GM18505 (cell line): ENCODE results near the gene IL26.

Experiments
- ATAC-seq: cut with Tn5 transposase; IDR thresholded peaks from one replicate; pipeline ENCODE4 v1.9.1; 2021; ENCODE audit not compliant: unreplicated experiment
- POLR2A ChIP-seq: IDR thresholded peaks from 4 replicates; pipeline ENCODE4 v1.6.1; 2011; ENCODE audit warnings: borderline replicate concordance; ENCODE audit not compliant: insufficient read depth, insufficient read length; ENCODE audit errors: extremely low read depth

IL26 gene, protein sequence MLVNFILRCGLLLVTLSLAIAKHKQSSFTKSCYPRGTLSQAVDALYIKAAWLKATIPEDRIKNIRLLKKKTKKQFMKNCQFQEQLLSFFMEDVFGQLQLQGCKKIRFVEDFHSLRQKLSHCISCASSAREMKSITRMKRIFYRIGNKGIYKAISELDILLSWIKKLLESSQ

DNA sequence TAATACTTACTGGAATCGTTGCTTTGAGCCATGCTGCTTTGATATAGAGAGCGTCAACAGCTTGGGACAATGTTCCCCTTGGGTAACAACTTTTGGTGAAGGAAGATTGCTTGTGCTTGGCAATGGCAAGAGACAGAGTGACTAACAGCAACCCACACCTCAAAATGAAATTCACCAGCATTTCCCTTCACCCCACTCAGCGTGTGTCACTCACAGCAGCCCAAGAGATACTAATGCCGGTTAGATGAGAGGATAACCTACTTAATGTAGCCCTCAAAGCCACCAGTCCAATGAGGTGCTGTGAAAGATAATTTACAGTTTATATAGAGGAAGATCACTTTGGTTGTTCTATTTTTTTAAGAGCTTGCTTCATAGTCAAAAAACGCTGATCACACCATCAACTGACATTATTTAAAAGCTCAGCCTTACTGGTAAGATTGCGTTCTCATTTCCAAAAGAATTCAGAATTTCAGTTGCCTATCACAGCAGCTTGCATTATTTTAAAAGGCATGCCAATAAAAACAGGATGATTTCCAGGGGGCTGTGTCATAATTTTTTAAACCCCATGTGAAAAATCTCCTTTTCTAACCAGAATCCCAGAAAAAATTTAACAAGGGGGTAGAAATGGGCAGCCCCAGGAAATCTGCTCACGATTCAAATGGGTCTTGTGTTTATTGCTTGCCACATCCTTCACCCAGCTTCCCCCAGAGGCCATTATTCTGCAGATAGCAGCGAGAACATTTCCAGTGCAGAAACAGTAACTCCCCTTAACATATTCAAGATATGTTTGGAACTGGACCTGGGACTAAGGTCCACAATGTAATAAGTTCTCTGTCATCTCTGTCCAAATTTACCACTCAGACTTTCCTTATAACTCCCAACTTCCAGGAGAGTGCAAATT lies at the start of gene IL26:
Gene IL26 (minus strand): TSS at position 235 of the 901 bp plus-strand sequence. CDS start 54 bp downstream, at position 181.
- no peak for ATAC-seq
- TF ChIP-seq POLR2A = no peak

DNA sequence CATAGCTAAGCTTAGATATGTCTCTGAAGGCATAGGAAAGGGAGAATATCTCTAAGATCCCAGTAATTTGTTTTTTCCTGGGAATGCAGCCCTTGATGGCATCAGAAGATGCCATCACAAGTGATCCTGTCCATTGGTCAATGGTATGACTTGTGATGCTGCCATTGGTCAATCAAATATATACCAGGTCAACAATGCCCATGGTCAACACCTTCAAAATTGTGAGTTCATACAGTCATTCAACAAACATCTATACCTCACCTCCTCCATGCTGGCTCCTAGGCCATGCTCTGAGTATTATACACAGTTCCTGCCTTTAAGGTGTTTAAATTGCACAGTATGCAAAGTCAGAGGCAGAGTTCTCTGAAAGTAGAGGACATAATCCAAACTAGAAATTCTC lies 47.1 kb upstream of the IL26 start:
- TF ChIP-seq POLR2A = no peak
- no peak for ATAC-seq

DNA sequence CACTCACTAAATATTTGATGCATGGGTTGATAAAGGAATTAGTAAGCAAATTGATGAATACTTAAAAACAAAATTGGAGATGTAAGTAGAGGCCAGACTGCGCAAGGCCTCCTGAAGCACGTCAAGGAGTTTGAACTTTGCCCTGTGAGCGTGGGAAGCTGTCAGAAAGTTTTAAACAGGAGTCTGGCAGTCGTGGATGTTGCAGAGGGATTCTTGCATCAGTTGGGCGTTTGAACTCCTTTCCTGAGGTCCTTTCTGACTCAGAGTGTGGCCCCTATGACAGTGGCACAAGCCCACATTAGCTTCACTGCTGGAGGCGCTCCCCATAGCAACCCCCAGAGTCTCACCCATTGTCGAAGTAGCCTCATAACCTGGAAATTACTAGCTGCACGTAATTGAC lies 45.7 kb upstream of the IL26 start:
- ATAC-seq = no peak
- no peak for TF ChIP-seq POLR2A

DNA sequence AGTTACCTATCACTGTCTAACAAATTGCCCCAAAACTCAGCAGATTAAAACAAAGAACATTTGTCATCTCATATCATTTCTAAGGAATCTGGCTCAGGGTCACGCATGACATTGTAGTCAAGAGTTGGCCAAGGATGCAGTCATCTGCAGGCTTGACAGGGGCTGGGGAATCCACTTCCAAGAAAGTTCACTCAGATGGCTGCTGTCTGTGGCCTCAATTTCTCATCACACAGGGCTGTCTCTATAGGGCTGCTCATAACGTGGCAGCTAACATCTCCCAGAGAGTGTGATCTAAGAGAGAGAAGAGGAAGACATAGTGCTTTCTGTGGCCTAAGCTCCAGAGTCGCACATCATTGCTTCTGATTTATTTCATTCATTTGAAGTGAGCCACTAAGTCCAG lies 44.7 kb upstream of the IL26 start:
- ATAC-seq = no peak
- no peak for TF ChIP-seq POLR2A

DNA sequence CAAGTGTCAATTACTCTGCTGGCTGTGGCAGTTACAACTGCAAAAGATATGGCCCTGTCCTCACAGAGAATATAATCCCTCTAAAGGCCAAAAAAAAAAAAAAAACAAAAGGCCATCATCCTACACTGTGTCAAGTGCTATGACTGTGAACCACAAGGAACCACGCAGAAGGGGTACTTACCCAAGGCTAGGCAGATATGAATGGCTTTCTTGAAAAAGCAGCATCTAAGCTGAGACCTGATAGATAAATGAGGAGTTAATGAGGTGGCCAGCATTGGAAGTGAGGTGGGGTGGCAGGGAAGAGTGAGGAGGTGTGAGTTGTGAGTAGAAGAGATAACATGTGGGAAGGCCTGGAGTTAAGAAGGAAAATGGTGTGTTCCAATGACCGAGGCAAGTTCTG lies 44.2 kb upstream of the IL26 start:
- no peak for ATAC-seq
- no peak for TF ChIP-seq POLR2A

DNA sequence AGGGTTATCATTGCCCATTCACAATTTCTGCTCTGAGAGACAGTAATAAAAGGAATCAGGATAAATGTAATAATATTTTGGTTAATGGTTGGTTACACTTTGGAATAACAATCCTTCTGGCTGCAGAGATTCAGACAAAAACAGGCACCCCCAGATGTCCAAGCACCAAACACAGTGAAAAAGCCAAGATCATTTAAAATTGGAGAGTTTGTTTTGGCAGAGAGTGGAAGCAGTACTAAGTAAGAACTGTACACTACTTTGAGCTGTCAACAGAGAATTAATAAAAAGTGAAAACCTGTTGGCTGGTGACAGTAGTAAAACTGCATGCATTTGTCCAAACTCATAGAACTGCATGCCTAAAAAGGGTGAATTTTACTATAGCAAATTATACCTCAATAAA lies 43.4 kb upstream of the IL26 start:
- TF ChIP-seq POLR2A = no peak
- ATAC-seq = no peak

DNA sequence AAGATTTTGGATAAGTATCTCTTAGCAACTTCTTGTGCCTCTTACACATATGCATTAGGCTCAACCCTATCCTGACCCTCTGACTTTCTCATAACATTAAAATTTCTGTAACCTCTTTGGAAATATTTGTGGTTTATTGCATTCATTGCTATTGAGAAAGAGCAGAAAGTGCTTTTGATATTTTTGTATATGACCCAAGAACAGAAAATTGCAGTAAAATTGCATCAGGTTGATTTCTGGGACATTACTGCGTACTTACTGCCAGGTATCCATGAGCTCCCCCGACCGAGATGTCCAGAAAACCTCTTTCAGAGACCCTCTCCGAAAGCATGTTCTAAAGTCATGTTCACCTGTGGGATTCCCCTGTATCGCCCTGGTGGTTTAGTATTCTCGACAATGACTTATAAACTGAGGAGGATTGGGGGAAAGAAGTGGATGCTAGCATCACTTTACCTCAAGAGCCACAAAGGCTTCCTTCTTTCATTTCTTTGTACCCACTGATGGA lies 42.3 kb upstream of the IL26 start:
- ATAC-seq = no peak
- TF ChIP-seq POLR2A = no peak

DNA sequence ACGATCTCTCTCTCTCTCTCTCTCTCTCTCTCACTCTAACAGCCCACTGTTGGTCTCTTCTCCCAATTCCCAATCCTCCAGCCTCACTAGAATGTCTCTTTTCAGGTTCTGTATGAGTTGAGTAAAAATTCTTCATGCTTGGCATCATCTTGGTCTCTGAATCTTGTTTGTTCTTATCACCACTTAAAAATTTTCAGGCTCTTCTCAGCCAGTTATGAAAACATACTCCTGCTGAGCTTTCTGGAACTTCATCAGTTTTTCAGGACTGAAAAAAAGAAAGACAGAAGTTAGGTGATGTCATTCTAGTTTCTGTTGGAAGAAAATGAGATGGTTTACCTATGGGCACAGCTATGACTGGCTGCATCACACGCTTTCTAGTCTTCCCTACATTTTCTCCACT lies 39.2 kb upstream of the IL26 start:
- no peak for TF ChIP-seq POLR2A
- ATAC-seq = no peak

DNA sequence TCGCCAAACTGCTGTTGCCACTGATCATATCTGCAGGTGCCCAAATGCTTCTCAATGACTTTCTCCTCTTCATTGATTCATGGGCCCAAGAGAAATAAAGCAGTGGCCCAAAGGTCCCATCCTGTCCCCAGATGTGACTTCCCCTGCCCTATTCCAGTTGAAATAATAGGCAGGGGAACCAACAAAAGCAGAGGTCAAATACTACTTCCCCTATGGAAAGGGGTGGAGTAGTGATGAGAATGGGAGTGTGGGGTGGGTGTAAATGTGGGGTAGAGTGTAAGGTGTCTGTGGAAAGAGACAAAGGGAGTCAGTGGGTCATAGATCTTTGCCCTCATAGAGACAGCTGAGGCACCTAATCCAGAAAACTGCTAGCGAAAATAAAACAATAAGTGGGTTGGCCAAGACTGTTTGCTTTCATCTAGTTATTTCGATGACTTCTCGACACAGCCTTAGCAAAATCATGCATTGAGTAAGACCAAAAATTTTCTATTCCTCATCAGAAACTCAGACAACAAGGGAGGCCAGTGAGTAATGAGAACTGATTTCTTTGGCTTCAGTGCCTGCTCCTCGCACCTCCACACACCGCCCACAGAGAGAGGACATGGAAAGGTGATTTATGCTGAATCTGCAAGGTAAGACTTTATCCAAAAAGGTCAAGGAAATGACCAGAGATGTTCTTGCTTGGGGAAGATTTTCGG lies 38.7 kb upstream of the IL26 start:
- no peak for ATAC-seq
- no peak for TF ChIP-seq POLR2A

DNA sequence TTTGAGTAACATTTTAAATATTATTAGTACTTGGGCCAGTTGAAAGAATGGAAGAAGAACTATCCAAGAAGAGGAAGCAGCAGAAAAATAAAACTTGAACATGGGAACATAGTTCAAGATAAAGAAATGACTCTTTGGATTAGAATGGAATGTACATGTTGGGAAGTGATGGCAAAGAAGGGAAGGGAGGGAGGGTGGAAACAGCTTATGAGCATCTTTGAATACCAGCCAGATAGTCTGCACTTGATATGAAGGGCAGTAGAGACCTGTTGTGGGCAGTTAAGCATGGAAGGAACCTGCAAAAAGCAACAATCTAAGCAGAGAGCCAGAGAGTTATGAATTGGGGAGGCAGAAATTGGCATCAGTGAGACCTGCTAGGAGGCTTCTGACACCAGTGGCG lies 37.8 kb upstream of the IL26 start:
- no peak for TF ChIP-seq POLR2A
- no peak for ATAC-seq

DNA sequence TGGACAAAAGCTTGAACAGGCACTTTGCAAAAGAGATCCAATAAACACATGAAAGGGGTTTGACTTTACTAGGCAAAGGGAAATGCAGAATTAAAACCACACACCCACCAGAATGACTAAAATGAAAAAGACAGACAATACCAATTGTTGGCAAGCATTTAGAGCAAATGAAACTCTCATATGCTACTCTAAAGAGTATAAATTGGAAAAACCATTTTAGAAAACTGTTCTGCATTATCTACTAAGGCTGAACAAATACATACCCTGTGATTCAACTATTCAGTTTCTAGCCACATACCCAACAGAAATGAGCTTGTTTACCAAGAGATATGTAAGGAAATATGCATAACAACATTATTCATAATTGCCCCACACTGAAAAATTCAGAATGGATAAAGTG lies 36.3 kb upstream of the IL26 start:
- no peak for ATAC-seq
- no peak for TF ChIP-seq POLR2A

DNA sequence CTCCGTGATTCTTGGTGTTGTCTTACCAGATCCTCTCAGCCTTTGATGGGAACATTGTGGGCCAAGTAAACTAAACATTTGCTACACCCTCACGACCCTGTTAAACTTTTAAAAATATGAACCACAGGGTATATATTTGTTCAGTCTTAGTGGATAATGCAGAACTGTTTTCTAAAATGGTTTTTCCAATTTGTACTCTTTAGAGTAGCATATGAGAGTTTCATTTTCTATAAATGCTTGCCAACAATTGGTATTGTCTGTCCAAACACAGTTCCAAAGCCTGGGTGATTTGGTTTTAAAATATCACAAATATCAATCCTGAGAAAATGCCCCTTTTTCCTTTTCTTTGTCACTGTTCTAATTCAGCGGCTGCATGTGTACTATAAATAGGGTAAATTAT lies 34.5 kb upstream of the IL26 start:
- no peak for TF ChIP-seq POLR2A
- no peak for ATAC-seq

DNA sequence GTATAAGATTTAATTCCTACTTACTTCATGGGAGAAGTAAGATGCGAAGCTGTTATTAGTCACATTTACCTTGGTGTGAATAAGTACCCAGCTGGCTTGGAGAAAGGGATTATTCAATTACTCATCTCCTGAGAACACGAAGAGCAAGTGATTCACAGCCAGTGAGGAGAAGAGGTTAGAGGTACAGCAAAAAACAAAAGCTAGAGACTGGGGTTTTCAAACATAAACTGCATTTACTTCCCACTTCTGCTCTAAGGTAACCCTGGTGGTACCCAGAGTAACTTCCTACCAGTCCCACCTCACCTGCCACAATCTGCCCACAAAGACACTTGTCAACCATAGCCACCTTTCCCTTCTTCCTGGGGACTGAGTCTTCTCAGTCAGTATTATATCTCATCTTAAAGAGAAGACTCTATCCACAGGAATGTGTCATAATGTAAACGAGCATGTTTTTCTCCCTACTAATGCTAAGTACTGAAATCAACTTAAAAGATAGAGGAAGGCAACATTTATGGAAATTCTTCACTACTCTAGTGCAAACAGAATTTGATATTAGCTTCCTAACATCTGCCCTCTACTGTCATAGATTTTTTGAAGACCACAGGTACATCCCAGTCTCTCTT lies 33.8 kb upstream of the IL26 start:
- no peak for ATAC-seq
- TF ChIP-seq POLR2A = no peak
